Measurements from ENCODE around the gene AKR1E2. TPM values are rescaled to one million over a fixed set of nuclear protein-coding genes. Genes with fewer than 3 reads are reported as not detected.

The AKR1E2 gene
- total RNA-seq, 2 experiments from 2014 or later, result 4.5 to 6.5 TPM

Other genes starting within 250 kb of the AKR1E2 start
- 1 to 10 TPM; 1.0 to 1.1 TPM for gene AKR1C1, start 137.2 kb downstream of the AKR1E2 start, total RNA-seq
- gene AKR1C2, start 177.7 kb downstream of the AKR1E2 start, total RNA-seq, result not detected

Measured in activated naive CD8-positive, alpha-beta T cell treated with anti-CD3 and anti-CD28 coated beads, Interleukin-2, amount 10 ng/mL, durations not matched to agents 7 days and 5 days (primary cell).